H1 (cell line): ENCODE measurements around the gene PTH1R. TPM values are rescaled to one million over a fixed set of nuclear protein-coding genes. Genes with fewer than 3 reads are reported as not detected.

Experiments used
- POU5F1 ChIP-seq: IDR thresholded peaks from 2 replicates; pipeline ENCODE4 v1.6.1; 2011; ENCODE audit warnings: low read depth, mild to moderate bottlenecking, low read length, moderate library complexity
- polyA plus RNA-seq, 7 experiments: library from polyadenylated mRNA; depleted of rRNA in 3 of 7; stranded (reverse) in 5 of 7; unstranded in 2 of 7; fragments of >200 nt in 5 of 7; fragments of 200-250 nt in 2 of 7; gene quantifications; 1 replicate in 5 of 7; 2 replicates in 1 of 7; 4 replicates in 1 of 7; pipeline versions ENCODE4 v1.2.1 to v1.2.3, GENCODE V29; 2011 to 2013; ENCODE audit warnings: missing spikeins in 2 of 7, mixed read lengths in 2 of 7
- total RNA-seq: library from RNA; stranded (reverse); fragmentation: NEBNext Ultra II Directional; extraction: Animal tissue kit (Norgen Biotek cat#: 25700); gene quantifications from 2 replicates; pipeline ENCODE4 v1.2.1, GENCODE V29; 2021

The PTH1R gene
- total and polyA plus RNA-seq, 2 of the 8 experiments (the other 6 are each of a cell fraction or from before 2014, with no cell fraction given): 0.57 to 1.5 TPM

DNA sequence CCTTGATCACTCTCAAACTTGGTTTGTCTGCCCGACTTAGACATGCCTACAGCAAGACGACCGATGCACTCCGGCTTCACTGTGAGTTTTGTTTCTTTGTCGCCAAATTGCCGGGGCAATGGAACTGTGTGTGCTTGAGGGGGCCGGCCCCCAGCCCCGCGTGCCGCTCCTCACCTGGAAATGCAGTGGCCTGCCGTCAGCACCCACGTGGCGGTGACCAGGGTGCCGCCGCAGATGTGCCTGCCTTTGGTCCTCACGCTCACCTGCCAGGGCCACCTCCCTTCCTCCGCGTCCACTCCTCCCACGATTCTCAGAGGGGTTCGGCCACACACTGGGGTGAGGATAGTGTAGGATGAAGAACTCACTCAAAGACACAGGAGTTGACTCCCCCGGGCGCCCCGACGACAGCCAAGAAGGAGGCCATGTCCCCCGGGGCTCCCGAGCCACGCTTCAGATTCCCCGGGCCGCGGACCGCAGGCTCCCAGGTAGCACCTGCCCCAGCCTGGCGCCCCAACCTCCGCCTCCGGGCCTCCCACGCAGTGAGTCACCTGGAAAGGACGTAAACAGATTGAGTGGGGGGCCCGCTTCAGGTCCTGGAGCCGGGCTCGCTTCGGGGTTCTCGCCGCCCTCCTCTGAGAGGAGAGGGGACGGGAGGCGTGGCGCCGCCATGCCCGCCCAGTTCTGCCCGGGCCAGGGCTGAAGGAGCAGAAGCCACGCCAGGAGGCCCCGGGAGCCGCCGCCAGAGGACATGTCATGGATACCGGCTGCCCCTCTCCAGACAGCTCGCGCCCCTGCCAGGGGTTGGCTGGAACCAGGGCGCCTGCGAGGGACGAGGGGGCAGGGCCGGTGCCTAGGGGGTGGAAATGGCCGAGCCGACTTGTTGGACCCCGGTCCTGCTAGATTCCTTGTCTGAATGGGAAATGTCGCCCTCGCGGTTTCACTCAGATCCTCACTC is 43.9 kb upstream of the PTH1R start (continued):
- TF ChIP-seq POU5F1: no peak
